Effector CD8-positive, alpha-beta T cell (primary cell): Measurements from ENCODE around the gene AXIN2.

Source experiments
- DNase-seq: peaks from one replicate; lab custom pipeline; 2025; lab: John Stamatoyannopoulos, UW

Gene AXIN2

GRCh38 chr17:65584604-65585521 is 23.4 kb upstream of the AXIN2 start:
- no peak for DNase-seq

- DNase-seq: no peak
These were observed 22.6 kb upstream of the AXIN2 start for GRCh38 chr17:65583921-65584603.

- no peak for DNase-seq
These were observed 15.5 kb upstream of the AXIN2 start for GRCh38 chr17:65576939-65577338.

- DNase-seq: no peak
These were observed 11.8 kb upstream of the AXIN2 start for GRCh38 chr17:65573282-65573602.

- no peak for DNase-seq
These were observed 11.3 kb upstream of the AXIN2 start for GRCh38 chr17:65572581-65573281.

GRCh38 chr17:65572186-65572580 is 10.7 kb upstream of the AXIN2 start:
- DNase-seq: no peak

- no peak for DNase-seq
These were observed 7.5 kb upstream of the AXIN2 start for GRCh38 chr17:65568918-65569317.

GRCh38 chr17:65567566-65567965 is 6.1 kb upstream of the AXIN2 start:
- no peak for DNase-seq

- no peak for DNase-seq
These were observed 4.1 kb upstream of the AXIN2 start for GRCh38 chr17:65565559-65565958.

GRCh38 chr17:65564793-65565192 is 3.3 kb upstream of the AXIN2 start:
- DNase-seq: no peak

GRCh38 chr17:65562206-65562531 is 721 bp upstream of the AXIN2 start:
- DNase-seq: no peak

- DNase-seq: peak; percentile 64
These were observed 608 bp downstream of the AXIN2 start for GRCh38 chr17:65560628-65561451.

GRCh38 chr17:65559804-65560627 is 1.4 kb downstream of the AXIN2 start:
- no peak for DNase-seq

GRCh38 chr17:65559461-65559803 is 2.0 kb downstream of the AXIN2 start:
- DNase-seq: no peak

GRCh38 chr17:65558683-65559460 is 2.6 kb downstream of the AXIN2 start:
- DNase-seq: no peak

- no peak for DNase-seq
These were observed 3.2 kb downstream of the AXIN2 start for GRCh38 chr17:65558311-65558682.

GRCh38 chr17:65557349-65558310 is 3.8 kb downstream of the AXIN2 start:
- DNase-seq: no peak

- no peak for DNase-seq
These were observed 4.5 kb downstream of the AXIN2 start for GRCh38 chr17:65556910-65557348.
